PFSK-1 (cell line): ENCODE results near the gene TEX51.

Experiments
- FOXP2 ChIP-seq: optimal IDR thresholded peaks from 2 replicates; pipeline ENCODE3; 2011; ENCODE audit warnings: borderline replicate concordance, control low read depth, inconsistent platforms; ENCODE audit not compliant: insufficient read depth; ENCODE audit errors: extremely low read length, extremely low read depth
- POLR2AphosphoS5 ChIP-seq: IDR thresholded peaks from 2 replicates; pipeline ENCODE4 v1.6.1; 2012; ENCODE audit warnings: low read depth, mild to moderate bottlenecking, control low read depth, low read length, moderate library complexity
- SIN3A ChIP-seq: IDR thresholded peaks from 2 replicates; pipeline ENCODE4 v1.6.1; 2012; ENCODE audit warnings: mild to moderate bottlenecking, low read length, moderate library complexity, borderline replicate concordance; ENCODE audit not compliant: insufficient read depth
- TAF1 ChIP-seq: IDR thresholded peaks from 2 replicates; pipeline ENCODE4 v1.6.1; 2012; ENCODE audit warnings: low read length, control low read depth, borderline replicate concordance; ENCODE audit not compliant: insufficient read depth
- TF ChIP-seq, protein P1 (sequence below), 2 experiments: IDR thresholded peaks; 2 replicates each; pipeline versions ENCODE4 v1.6.1 to v1.8.0; 2011 to 2012; ENCODE audit warnings: low read depth in 2 of 2, low read length in 2 of 2, control low read depth in 1 of 2, inconsistent platforms in 1 of 2, mild to moderate bottlenecking in 1 of 2, moderate library complexity in 1 of 2; ENCODE audit not compliant: insufficient read depth in 1 of 2

The TEX51 gene

DNA sequence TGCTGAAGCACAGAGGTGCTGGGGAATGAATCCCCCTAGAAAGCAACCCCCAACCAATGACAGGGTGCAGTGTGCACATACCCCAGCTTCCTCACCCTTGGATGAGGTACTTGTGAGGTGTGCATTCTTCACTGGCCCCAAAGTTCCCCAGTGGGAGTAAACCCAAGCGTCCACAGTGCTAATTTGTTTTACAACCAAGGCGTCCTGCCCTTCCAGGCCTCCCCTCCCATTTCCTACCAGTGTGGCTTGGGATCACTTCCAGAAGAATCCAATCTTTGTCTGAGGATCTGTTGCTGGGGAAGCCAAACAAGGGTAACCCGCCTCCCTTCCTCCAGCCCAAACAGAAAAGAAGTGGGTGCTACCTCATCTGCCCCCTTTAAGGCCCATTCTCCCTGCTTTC, 40.3 kb upstream of the TEX51 start:
- TF ChIP-seq FOXP2 (no peak), POLR2AphosphoS5 (no peak), TAF1 (no peak), SIN3A (no peak)
- TF ChIP-seq, protein P1, sequence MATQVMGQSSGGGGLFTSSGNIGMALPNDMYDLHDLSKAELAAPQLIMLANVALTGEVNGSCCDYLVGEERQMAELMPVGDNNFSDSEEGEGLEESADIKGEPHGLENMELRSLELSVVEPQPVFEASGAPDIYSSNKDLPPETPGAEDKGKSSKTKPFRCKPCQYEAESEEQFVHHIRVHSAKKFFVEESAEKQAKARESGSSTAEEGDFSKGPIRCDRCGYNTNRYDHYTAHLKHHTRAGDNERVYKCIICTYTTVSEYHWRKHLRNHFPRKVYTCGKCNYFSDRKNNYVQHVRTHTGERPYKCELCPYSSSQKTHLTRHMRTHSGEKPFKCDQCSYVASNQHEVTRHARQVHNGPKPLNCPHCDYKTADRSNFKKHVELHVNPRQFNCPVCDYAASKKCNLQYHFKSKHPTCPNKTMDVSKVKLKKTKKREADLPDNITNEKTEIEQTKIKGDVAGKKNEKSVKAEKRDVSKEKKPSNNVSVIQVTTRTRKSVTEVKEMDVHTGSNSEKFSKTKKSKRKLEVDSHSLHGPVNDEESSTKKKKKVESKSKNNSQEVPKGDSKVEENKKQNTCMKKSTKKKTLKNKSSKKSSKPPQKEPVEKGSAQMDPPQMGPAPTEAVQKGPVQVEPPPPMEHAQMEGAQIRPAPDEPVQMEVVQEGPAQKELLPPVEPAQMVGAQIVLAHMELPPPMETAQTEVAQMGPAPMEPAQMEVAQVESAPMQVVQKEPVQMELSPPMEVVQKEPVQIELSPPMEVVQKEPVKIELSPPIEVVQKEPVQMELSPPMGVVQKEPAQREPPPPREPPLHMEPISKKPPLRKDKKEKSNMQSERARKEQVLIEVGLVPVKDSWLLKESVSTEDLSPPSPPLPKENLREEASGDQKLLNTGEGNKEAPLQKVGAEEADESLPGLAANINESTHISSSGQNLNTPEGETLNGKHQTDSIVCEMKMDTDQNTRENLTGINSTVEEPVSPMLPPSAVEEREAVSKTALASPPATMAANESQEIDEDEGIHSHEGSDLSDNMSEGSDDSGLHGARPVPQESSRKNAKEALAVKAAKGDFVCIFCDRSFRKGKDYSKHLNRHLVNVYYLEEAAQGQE (IDR thresholded peaks at IDR 0.05; ENCODE audit: insufficient read depth in 1 of 2, low read depth in 2 of 2, low read length in 2 of 2), result no peak

DNA sequence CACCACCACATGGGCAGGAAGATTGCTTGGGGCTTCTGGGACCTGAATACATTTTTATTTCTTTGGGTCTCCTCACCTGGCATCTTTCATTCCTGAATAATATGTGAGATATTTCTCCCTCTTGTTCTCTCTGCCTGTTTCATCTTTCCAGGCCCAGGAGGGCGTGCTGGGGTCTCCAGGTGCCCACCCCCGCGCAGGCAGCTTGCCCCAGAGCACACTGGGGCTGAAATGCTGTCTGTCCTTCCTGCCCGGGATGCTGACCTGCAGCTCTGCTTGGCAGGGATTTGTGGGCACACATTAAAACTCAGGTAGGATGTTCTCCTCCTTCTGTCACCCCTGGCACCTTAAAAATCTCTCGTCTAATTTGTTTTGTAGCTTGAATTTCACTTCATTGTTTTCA, 39.7 kb upstream of the TEX51 start:
- TF ChIP-seq POLR2AphosphoS5 (no peak), FOXP2 (no peak), TAF1 (no peak), SIN3A (no peak)
- TF ChIP-seq, protein P1 (IDR thresholded peaks at IDR 0.05; ENCODE audit: insufficient read depth in 1 of 2, low read depth in 2 of 2, low read length in 2 of 2), result no peak

DNA sequence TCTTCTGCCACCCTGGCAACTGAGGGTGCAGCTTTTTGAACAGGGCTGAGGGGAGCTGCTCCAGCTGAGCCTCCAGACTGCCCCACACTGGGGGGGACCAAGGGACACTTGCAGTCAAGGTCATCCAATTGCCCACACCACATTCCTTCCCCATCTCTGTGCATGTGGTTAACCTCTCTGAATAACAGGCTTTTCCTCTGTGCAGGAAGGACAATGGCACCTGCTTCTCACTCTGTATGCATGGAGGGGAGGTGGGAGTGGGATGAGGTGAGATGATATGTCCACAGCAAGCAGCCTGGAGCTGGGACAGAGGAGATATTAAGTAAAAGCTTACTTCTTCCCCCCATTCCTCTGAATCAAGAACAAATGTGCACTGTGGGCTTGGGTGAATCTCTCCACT, 39.1 kb upstream of the TEX51 start:
- no peak for TF ChIP-seq TAF1
- no peak for TF ChIP-seq POLR2AphosphoS5
- TF ChIP-seq SIN3A, result no peak
- TF ChIP-seq, protein P1 (IDR thresholded peaks at IDR 0.05; ENCODE audit: insufficient read depth in 1 of 2, low read depth in 2 of 2, low read length in 2 of 2), result no peak
- no peak for TF ChIP-seq FOXP2

DNA sequence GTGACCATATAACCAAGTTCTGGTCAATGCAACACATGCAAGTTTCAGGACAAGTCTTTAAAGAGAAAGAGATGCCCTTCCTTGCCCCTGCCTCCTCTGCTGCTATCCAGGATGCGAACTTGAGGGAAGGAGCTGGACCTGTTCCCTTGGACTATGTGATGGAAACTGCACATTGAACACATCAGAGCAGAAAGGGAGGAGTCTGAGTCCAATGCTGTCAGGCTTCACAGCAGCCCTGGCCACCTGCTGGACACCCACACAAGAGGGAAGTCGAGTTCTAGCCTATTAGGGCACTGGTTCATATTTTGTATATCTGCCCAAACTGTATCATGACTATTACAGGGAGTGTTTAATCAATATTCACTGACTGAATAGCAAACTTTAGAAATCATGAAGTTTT, 38.3 kb upstream of the TEX51 start:
- TF ChIP-seq, protein P1 (IDR thresholded peaks at IDR 0.05; ENCODE audit: insufficient read depth in 1 of 2, low read depth in 2 of 2, low read length in 2 of 2), result no peak
- TF ChIP-seq POLR2AphosphoS5, result no peak
- TF ChIP-seq TAF1, result no peak
- TF ChIP-seq FOXP2, result no peak
- TF ChIP-seq SIN3A, result no peak

DNA sequence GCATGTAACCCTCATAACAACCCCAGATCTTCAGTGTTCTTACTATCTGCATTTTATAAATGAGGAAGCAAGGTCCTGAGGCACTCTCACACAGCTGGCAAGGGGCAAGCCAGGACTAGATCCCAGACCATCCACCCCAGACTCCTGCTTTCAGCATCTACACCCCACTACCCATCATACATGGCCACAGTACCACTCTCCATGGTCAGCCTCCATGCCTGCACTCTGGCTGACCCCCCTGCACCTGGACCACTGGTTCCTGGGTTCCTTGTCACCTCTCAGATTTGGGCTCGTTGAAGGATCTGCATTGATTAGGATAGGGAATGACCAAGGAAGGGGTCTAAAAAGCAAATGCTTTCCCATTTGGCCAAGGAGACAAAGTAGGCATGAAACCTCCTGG, 36.0 kb upstream of the TEX51 start:
- TF ChIP-seq, protein P1 (IDR thresholded peaks at IDR 0.05; ENCODE audit: insufficient read depth in 1 of 2, low read depth in 2 of 2, low read length in 2 of 2), result no peak
- no peak for TF ChIP-seq POLR2AphosphoS5
- no peak for TF ChIP-seq FOXP2
